Ectodermal cell (in vitro differentiated cells): Measurements from ENCODE around the gene IGSF9. TPM values are rescaled to one million over a fixed set of nuclear protein-coding genes. Genes with fewer than 3 reads are reported as not detected.
A peak's percentile ranks its signal among the peaks of the same experiment; 100 is the strongest.

ENCODE experiments used
- H3K27ac ChIP-seq: 2 replicates; pipeline ENCODE4 v1.7.0; 2013; ENCODE audit warnings: mild to moderate bottlenecking, low read depth, low read length; ENCODE audit not compliant: insufficient read depth, poor library complexity, severe bottlenecking
- H3K27me3 ChIP-seq: 2 replicates; pipeline ENCODE4 v1.7.0; 2013; ENCODE audit warnings: mild to moderate bottlenecking, low read length; ENCODE audit not compliant: insufficient read depth, control insufficient read depth, poor library complexity, severe bottlenecking
- H3K36me3 ChIP-seq: one replicate; pipeline ENCODE4 v1.7.0; 2013; ENCODE audit warnings: low read length; ENCODE audit not compliant: control insufficient read depth, insufficient read depth
- H3K4me1 ChIP-seq: one replicate; pipeline ENCODE4 v1.7.0; 2013; ENCODE audit warnings: low read length; ENCODE audit not compliant: control insufficient read depth, insufficient read depth
- H3K4me3 ChIP-seq: 2 replicates; pipeline ENCODE4 v1.7.0; 2013; ENCODE audit warnings: low read depth, low read length, control low read depth; ENCODE audit not compliant: insufficient read depth
- H3K9me3 ChIP-seq: 2 replicates; pipeline ENCODE4 v1.7.0; 2013; ENCODE audit warnings: mild to moderate bottlenecking, low read length, moderate library complexity; ENCODE audit not compliant: control insufficient read depth
- WGBS, 2 experiments: methylation state at CpG; one replicate each; pipeline ENCODE4 v1.1.7; 2013; ENCODE audit warnings: missing lambda C conversion rate in 2 of 2; 5-methylcytosine and 5-hydroxymethylcytosine counted together
- polyA plus RNA-seq, 4 experiments: library from polyadenylated mRNA; stranded (reverse); fragments of 50-300 nt; gene quantifications; one replicate each; pipeline ENCODE4 v1.2.3, GENCODE V29; 2013

The IGSF9 gene, protein sequence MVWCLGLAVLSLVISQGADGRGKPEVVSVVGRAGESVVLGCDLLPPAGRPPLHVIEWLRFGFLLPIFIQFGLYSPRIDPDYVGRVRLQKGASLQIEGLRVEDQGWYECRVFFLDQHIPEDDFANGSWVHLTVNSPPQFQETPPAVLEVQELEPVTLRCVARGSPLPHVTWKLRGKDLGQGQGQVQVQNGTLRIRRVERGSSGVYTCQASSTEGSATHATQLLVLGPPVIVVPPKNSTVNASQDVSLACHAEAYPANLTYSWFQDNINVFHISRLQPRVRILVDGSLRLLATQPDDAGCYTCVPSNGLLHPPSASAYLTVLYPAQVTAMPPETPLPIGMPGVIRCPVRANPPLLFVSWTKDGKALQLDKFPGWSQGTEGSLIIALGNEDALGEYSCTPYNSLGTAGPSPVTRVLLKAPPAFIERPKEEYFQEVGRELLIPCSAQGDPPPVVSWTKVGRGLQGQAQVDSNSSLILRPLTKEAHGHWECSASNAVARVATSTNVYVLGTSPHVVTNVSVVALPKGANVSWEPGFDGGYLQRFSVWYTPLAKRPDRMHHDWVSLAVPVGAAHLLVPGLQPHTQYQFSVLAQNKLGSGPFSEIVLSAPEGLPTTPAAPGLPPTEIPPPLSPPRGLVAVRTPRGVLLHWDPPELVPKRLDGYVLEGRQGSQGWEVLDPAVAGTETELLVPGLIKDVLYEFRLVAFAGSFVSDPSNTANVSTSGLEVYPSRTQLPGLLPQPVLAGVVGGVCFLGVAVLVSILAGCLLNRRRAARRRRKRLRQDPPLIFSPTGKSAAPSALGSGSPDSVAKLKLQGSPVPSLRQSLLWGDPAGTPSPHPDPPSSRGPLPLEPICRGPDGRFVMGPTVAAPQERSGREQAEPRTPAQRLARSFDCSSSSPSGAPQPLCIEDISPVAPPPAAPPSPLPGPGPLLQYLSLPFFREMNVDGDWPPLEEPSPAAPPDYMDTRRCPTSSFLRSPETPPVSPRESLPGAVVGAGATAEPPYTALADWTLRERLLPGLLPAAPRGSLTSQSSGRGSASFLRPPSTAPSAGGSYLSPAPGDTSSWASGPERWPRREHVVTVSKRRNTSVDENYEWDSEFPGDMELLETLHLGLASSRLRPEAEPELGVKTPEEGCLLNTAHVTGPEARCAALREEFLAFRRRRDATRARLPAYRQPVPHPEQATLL
- 30.6 TPM for polyA plus RNA-seq (2013, experiment 1 of 4)
- polyA plus RNA-seq (2013, experiment 2 of 4) = 33.6 TPM
- 23.8 TPM for polyA plus RNA-seq (2013, experiment 3 of 4)
- polyA plus RNA-seq (2013, experiment 4 of 4) = 25.5 TPM

DNA sequence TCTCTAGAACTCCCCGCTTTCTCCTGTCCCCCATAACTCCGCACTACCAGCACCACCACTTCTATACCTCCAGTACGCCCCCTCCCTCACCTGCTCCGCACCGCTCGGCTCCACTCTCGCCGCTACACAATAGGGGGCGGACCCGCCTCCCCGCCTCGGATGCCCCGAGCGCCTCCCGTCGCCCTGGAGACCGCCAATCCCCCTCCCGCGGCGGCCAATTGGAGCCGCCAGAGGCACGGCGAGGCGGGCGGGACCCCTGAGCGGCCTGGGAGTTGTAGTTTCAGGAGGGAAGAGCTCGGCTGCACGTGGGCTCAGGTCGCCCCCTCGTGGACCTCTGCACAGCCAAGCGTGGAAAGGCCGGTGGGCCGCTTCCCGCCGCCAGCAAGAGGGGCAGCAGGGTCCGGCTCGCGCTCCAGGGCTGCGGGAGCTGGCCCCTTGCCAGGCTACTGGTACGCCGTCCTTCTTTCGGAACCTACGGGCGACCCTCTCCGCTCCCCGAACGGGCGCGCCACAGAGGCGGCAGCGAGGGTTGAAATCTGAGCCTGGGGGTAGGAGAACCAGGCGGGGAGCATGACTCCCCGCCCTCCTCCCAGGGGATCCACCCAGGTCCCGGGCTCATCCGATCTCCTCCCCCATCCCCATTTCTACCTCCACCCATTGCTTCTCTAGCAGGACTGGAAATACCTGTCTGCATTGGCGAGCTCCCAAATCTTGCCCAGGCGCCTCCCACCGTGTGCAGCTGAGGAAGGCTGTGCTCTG is at the start of gene IGSF9:
IGSF9 (minus strand) TSS at position 131 of the 759 bp plus-strand sequence. CDS start 2,159 bp downstream, outside the sequence.
- Histone ChIP-seq H3K9me3 (no peaks in the 10 kb centered on the region), H3K36me3 (no peaks in the 10 kb centered on the region), H3K27me3 (no peaks in the 10 kb centered on the region), H3K27ac (no peak within 1 kb of the TSS), H3K4me1 (peaks cover 48% of the 10 kb centered on the region), H3K4me3 (peak within 1 kb of the TSS; percentile 53)
- 1% methylated on average over 58 of the region's 58 CpGs for WGBS, 2 experiments

DNA sequence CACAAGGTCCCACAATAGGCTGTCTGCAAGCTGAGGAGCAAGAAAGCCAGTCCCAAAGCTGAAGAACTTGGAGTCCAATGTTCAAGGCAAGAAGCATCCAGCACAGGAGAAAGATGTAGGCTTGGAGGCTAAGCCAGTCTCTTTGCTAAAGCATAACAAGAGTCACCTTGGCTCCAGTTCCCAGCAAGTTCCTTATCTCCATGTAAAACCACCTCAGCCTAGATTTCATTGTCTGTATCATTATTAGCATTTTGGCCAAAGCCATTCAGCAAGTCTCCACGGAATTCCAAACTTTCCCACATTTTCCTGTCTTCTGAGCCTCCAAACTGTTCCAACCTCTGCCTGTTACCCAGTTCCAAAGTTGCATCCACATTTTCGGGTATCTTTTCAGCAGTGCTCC is 49.5 kb upstream of the IGSF9 start:
- 88 to 89% methylated on average over 2 of the region's 2 CpGs for WGBS, 2 experiments
- Histone ChIP-seq H3K4me1 (no peaks in the 10 kb centered on the region), H3K36me3 (no peaks in the 10 kb centered on the region), H3K27ac (no peak overlapping the region), H3K27me3 (no peaks in the 10 kb centered on the region), H3K9me3 (no peaks in the 10 kb centered on the region), H3K4me3 (no peak overlapping the region)

DNA sequence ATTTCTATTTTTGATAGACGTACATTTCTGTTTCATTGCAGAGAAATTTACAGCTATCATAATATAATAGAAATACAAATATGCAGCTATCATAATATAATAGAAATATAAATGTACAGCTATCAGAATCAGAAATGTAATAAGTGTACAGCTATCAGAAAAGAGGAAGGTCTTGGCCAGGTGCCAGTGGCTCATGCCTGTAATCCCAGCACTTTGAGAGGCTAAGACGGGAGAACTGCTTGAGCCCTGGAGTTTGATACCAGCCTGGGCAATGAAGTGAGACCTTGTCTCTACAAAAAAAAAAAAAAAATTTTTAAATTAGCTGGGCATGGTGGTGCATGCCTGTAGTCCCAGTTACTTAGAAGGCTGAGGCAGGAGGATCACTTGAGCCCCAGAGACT is 48.5 kb upstream of the IGSF9 start:
- Histone ChIP-seq H3K27ac (no peak overlapping the region), H3K27me3 (no peaks in the 10 kb centered on the region), H3K4me1 (no peaks in the 10 kb centered on the region), H3K4me3 (no peak overlapping the region), H3K9me3 (no peaks in the 10 kb centered on the region), H3K36me3 (no peaks in the 10 kb centered on the region)
- 79 to 85% methylated on average over 1 of the region's 2 CpGs for WGBS, 2 experiments

DNA sequence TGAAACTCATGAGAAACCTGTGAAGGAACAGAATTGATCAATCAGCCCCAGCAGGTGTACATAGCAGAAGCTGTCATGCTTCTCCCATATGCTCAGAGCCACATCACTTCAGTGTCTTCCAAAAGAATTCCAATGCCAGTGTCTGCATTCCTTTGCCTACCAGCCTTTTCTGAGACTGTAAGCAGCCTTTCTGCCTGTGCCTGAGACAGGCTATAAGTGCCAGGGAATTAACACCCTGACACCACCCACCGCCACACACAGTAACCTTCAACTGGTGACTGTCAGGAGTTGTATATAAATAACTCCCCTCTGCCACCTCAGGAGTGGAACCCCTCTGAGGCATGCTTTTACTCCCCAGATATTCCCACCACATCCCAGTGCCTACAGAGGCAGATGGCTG is 46.7 kb upstream of the IGSF9 start:
- WGBS, 2 experiments = 60 to 71% methylated on average over 1 of the region's 1 CpG
- no peaks in the 10 kb centered on the region for H3K27me3 ChIP-seq
- no peaks in the 10 kb centered on the region for H3K9me3 ChIP-seq
- no peak overlapping the region for H3K4me3 ChIP-seq
- H3K27ac ChIP-seq = no peak overlapping the region
- H3K36me3 ChIP-seq = no peaks in the 10 kb centered on the region
- H3K4me1 ChIP-seq = no peaks in the 10 kb centered on the region

DNA sequence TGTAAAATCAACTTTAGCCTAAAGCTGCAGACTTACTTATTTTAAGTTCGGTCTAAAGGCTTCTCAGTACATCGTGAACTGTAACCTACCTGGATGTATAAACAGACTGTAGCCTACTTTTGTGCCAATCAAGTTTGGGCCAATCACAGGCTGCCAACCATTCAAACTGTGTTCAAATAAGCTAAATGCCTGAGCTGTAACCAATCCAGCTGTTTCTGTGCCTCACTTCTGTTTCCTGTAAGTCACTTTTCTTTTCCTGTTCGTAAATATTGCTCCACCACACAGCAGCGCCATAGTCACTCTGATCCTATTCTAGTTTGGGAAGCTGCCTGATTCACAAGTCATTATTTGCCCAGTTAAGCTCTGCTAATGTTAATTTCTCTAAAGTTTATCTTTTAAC is 46.1 kb upstream of the IGSF9 start:
- no peak overlapping the region for H3K4me3 ChIP-seq
- H3K4me1 ChIP-seq = no peaks in the 10 kb centered on the region
- no peaks in the 10 kb centered on the region for H3K36me3 ChIP-seq
- 90 to 95% methylated on average over 4 of the region's 4 CpGs for WGBS, 2 experiments
- no peak overlapping the region for H3K27ac ChIP-seq
- H3K27me3 ChIP-seq = no peaks in the 10 kb centered on the region
- H3K9me3 ChIP-seq = no peaks in the 10 kb centered on the region

DNA sequence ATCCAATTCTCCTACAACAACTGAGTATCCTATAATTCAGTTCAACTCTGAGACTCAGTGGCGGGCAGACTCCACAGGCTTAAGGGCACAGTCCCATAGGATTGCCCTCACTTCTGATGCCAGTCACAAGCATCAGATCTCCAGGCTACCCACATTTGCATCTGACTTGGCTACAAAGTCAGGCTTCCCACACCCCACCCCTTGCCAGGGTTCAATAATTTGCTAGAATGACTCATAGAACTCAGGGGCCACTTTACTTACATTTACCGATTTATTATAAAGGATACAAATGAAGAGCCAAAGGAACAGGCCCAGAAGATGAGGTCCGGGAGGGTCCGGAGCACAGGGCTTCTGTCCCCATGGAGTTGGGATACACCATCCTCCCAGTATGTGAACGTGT is 44.6 kb upstream of the IGSF9 start:
- WGBS, 2 experiments = 89 to 93% methylated on average over 5 of the region's 5 CpGs
- Histone ChIP-seq H3K27me3 (no peaks in the 10 kb centered on the region), H3K36me3 (no peaks in the 10 kb centered on the region), H3K27ac (no peak overlapping the region), H3K9me3 (no peaks in the 10 kb centered on the region), H3K4me1 (no peaks in the 10 kb centered on the region), H3K4me3 (no peak overlapping the region)

DNA sequence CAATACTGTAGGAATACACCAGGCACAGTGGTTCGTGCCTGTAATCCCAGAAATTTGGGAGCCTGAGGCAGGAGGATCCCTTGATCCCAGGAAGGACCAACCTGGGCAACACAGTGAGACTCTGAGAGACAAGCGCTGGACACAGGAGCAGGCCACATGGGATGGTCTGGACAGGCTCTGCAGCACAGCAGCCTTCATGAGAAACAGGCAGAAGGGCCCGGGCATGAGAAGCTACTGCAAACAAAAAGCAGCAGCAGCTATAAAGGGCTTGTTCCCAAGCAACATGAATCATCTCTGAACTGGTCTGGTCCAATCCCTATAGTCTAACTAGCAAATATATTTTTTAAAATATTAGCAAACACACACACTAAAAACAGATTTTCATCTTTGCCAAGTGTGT is 44.2 kb upstream of the IGSF9 start:
- WGBS, 2 experiments = 73 to 75% methylated on average over 3 of the region's 3 CpGs
- Histone ChIP-seq H3K9me3 (no peaks in the 10 kb centered on the region), H3K27me3 (no peaks in the 10 kb centered on the region), H3K36me3 (no peaks in the 10 kb centered on the region), H3K27ac (no peak overlapping the region), H3K4me1 (no peaks in the 10 kb centered on the region), H3K4me3 (no peak overlapping the region)

DNA sequence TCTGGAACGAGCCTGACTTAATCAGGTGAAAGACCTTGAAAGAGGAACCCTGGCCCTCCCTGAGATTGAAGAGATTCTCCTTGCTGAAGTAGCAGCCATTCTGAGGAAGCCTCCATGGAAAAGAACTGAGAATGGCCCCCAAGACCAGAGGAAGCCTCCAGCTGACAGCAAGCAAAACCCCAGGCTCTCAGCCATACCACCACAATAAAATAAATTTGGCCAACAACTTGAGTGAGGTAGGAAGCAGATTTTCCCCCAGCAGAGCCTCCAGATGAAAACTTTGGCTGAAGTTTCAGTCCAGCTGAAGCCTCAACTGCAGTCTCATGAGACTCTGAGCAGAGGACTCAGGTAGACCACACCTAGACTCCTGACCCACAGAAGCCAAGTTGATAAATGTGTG is 42.6 kb upstream of the IGSF9 start:
- H3K4me1 ChIP-seq = no peaks in the 10 kb centered on the region
- no peaks in the 10 kb centered on the region for H3K9me3 ChIP-seq
- no peaks in the 10 kb centered on the region for H3K27me3 ChIP-seq
- H3K27ac ChIP-seq = no peak overlapping the region
- H3K4me3 ChIP-seq = no peak overlapping the region
- H3K36me3 ChIP-seq = no peaks in the 10 kb centered on the region
- 86 to 92% methylated on average over 1 of the region's 1 CpG for WGBS, 2 experiments

DNA sequence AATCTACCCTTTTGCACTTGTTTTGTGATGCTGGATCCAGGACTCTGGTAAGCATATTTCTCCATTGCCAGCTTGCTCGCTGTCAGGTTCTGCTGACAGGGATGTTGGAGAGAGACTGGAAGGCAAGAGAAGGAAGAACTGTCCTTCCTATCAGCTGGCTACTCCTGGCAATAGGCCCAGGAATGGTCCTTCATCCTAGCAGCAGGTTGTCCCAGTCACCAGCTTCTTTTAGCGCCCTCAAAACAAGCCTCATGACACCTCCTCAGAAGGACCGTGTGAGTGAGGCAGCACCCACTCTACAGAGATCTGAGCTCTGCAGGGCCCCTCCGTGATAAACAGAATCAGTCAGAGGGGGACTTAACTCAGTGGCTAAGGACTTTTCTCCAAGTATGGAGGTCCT is 41.8 kb upstream of the IGSF9 start:
- H3K4me3 ChIP-seq = no peak overlapping the region
- no peaks in the 10 kb centered on the region for H3K9me3 ChIP-seq
- H3K27ac ChIP-seq = no peak overlapping the region
- no peaks in the 10 kb centered on the region for H3K36me3 ChIP-seq
- WGBS, 2 experiments = 87 to 89% methylated on average over 4 of the region's 4 CpGs
- H3K4me1 ChIP-seq = no peaks in the 10 kb centered on the region
- no peaks in the 10 kb centered on the region for H3K27me3 ChIP-seq
